OCI-LY7 (cell line): Measurements from ENCODE around the gene HBA2. TPM values are rescaled to one million over a fixed set of nuclear protein-coding genes. Genes with fewer than 3 reads are reported as not detected.
"Not testable (repeated sequence)": the region's sequence is repeated elsewhere in the genome, so short reads cannot be mapped to it uniquely, and the experiment has no call there.

ENCODE experiments used
- BruUV-seq: library from RNA; stranded (reverse); fragments of 400-500 nt; replicated peaks from 2 replicates; lab custom pipeline; 2021; lab: Mats Ljungman, UMichigan
- CTCF ChIA-PET: fragments of 300-600 bp; sonication (Branson Sonifier 250); formaldehyde crosslinking; loops from one replicate; lab custom pipeline; 2022; ENCODE audit warnings: antibody characterized with exemption; ENCODE audit not compliant: unreplicated experiment; lab: Charles Lee
- POLR2A ChIA-PET: fragments of 300-600 bp; sonication (Branson Sonifier 250); formaldehyde crosslinking; loops from one replicate; lab custom pipeline; 2022; ENCODE audit warnings: antibody characterized with exemption; lab: Charles Lee
- DNase-seq: peaks from one replicate; pipeline ENCODE4 v3.0.0-alpha.2; 2015; ENCODE audit warnings: low spot score
- H2AFZ ChIP-seq: fragments of 200-600 bp; sonication (generic), shearing (Covaris generic); 2 replicates; pipeline ENCODE4 v1.6.1; 2014; ENCODE audit warnings: mild to moderate bottlenecking, antibody characterized with exemption, low read length, moderate library complexity
- H3K27ac ChIP-seq: fragments of 200-600 bp; sonication (generic); 2 replicates; pipeline ENCODE4 v1.5.1; 2014; ENCODE audit warnings: mixed run types, low read depth, mild to moderate bottlenecking, moderate library complexity, low read length, inconsistent platforms; ENCODE audit not compliant: poor library complexity, severe bottlenecking
- H3K36me3 ChIP-seq: fragments of 200-600 bp; sonication (generic); 2 replicates; pipeline ENCODE4 v1.6.1; 2014; ENCODE audit warnings: mild to moderate bottlenecking, antibody characterized with exemption, low read length, moderate library complexity, mixed read lengths; ENCODE audit not compliant: insufficient read depth
- H3K4me1 ChIP-seq: fragments of 200-600 bp; sonication (generic); 2 replicates; pipeline ENCODE4 v1.5.1; 2014; ENCODE audit warnings: mild to moderate bottlenecking, low read length; ENCODE audit not compliant: insufficient read depth, poor library complexity, severe bottlenecking
- H3K4me2 ChIP-seq: fragments of 200-600 bp; sonication (generic); 2 replicates; pipeline ENCODE4 v1.6.1; 2014; ENCODE audit warnings: mild to moderate bottlenecking, low read length
- H3K4me3 ChIP-seq: fragments of 200-600 bp; sonication (generic); 2 replicates; pipeline ENCODE4 v1.5.1; 2014; ENCODE audit warnings: mild to moderate bottlenecking, low read depth, low read length; ENCODE audit not compliant: poor library complexity, severe bottlenecking
- H3K79me2 ChIP-seq: fragments of 200-600 bp; sonication (generic); 2 replicates; pipeline ENCODE4 v1.6.1; 2016; ENCODE audit warnings: low read depth, mild to moderate bottlenecking, low read length, moderate library complexity, mixed read lengths; ENCODE audit not compliant: insufficient read depth
- H3K9me2 ChIP-seq: fragments of 200-600 bp; sonication (generic); 2 replicates; pipeline ENCODE4 v1.6.1; 2016; ENCODE audit warnings: mild to moderate bottlenecking, low read length, mixed read lengths; ENCODE audit not compliant: insufficient read depth
- H3K9me3 ChIP-seq: fragments of 200-600 bp; sonication (generic); 2 replicates; pipeline ENCODE4 v1.6.1; 2014; ENCODE audit warnings: mild to moderate bottlenecking, mixed run types, low read length, mixed read lengths
- H4K20me1 ChIP-seq: fragments of 200-600 bp; sonication (generic); 2 replicates; pipeline ENCODE4 v1.6.1; 2014; ENCODE audit warnings: mild to moderate bottlenecking, antibody characterized with exemption, low read length, moderate library complexity, mixed read lengths; ENCODE audit not compliant: insufficient read depth
- EZH2phosphoT487 ChIP-seq: fragments of 200-600 bp; sonication (generic); IDR thresholded peaks from 2 replicates; pipeline ENCODE4 v1.6.1; 2018; ENCODE audit warnings: low read depth, borderline replicate concordance, mild to moderate bottlenecking, mixed run types, antibody characterized with exemption, low read length, moderate library complexity, mixed read lengths
- intact Hi-C: fragments of 100-400 bp; cut with micrococcal nuclease; formaldehyde crosslinking; loops from one replicate; pipeline ENCODE4 v1.10.0; 2022; ENCODE audit not compliant: unreplicated experiment
- total RNA-seq, 2 experiments: library from RNA; depleted of rRNA in 1 of 2; stranded (reverse); fragments of >200 nt in 1 of 2; shearing (Covaris generic) in 1 of 2; gene quantifications; 2 replicates each; pipeline ENCODE4 v1.2.3, GENCODE V29; 2014 to 2022

Gene HBA2
- total RNA-seq, 2 experiments from 2014 or later, result not detected

- intact Hi-C loops, result no loop called here
- ChIA-PET CTCF (no interaction called here), POLR2A (interaction anchor here (0.6 kb wide), 1 partner anchor 153 kb away, joined by 5 read pairs; no protein-coding TSS in a partner anchor)
- no peak for TF ChIP-seq EZH2phosphoT487
- Histone ChIP-seq H3K79me2 (no peaks in the 10 kb centered on the region), H3K9me3 (no peaks in the 10 kb centered on the region), H3K36me3 (no peaks in the 10 kb centered on the region), H3K27ac (no peak overlapping the region), H2AFZ (no peak overlapping the region), H3K4me3 (no peak overlapping the region), H3K4me2 (no peak overlapping the region), H4K20me1 (no peaks in the 10 kb centered on the region), H3K4me1 (no peaks in the 10 kb centered on the region), H3K9me2 (no peaks in the 10 kb centered on the region)
- DNase-seq, result no peak
- BruUV-seq, result no TSS peak
Measured at GRCh38 chr16:162271-162991, 10.2 kb upstream of the HBA2 start.

GRCh38 chr16:163139-163538 lies 9.5 kb upstream of the HBA2 start:
- H3K27ac ChIP-seq, H3K9me3 ChIP-seq, POLR2A ChIA-PET, intact Hi-C loops, H3K4me1 ChIP-seq, H2AFZ ChIP-seq, BruUV-seq, H4K20me1 ChIP-seq, H3K4me3 ChIP-seq, DNase-seq, H3K9me2 ChIP-seq, H3K79me2 ChIP-seq, H3K36me3 ChIP-seq, CTCF ChIA-PET, H3K4me2 ChIP-seq: not testable (repeated sequence)

- DNase-seq, H3K4me2 ChIP-seq, H4K20me1 ChIP-seq, H3K79me2 ChIP-seq, CTCF ChIA-PET, H3K4me1 ChIP-seq, H3K9me2 ChIP-seq, H2AFZ ChIP-seq, POLR2A ChIA-PET, H3K9me3 ChIP-seq, H3K27ac ChIP-seq, BruUV-seq, H3K4me3 ChIP-seq, intact Hi-C loops, H3K36me3 ChIP-seq: not testable (repeated sequence)
Measured at GRCh38 chr16:163696-164095, 9.0 kb upstream of the HBA2 start.

- BruUV-seq, H4K20me1 ChIP-seq, H3K9me2 ChIP-seq, intact Hi-C loops, H3K36me3 ChIP-seq, H2AFZ ChIP-seq, H3K27ac ChIP-seq, H3K4me1 ChIP-seq, H3K4me2 ChIP-seq, CTCF ChIA-PET, H3K4me3 ChIP-seq, H3K79me2 ChIP-seq, DNase-seq, H3K9me3 ChIP-seq, POLR2A ChIA-PET: not testable (repeated sequence)
Measured at GRCh38 chr16:164134-164823, 8.4 kb upstream of the HBA2 start.
